ENCODE measurements around the gene FOXC1.

DNA sequence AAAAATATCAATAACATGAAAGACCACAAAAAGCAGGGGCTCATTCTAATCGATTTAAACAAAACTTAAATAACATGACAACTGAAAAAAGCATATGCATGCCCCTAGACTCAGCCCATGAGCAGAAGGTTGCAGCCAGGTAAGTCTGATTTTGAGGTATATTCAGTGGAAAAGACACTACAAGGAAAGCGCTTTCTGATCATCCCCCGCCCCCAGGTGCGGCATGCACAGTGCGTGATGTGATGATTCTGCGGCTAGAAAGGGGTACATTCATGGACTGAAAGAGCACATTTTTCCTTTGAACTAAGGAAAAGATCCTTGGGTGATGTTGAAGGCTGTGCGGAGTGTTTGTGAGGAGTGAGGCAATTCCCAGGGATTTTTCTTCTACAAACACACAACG is 16.9 kb upstream of the FOXC1 start:
- TF ChIP-seq CTCF (IDR thresholded peaks at IDR 0.05) (no peak), EZH2 (IDR thresholded peaks at IDR 0.05) (no peak), EZH2phosphoT487 (IDR thresholded peaks at IDR 0.05) (no peak)

All from neural progenitor cell (in vitro differentiated cells).